HG03135 (cell line): Measurements from ENCODE around the gene HAGHL.
"Not testable (repeated sequence)": the region's sequence is repeated elsewhere in the genome, so short reads cannot be mapped to it uniquely, and the experiment has no call there.

Experiments used
- ATAC-seq: cut with Tn5 transposase; IDR thresholded peaks from one replicate; pipeline ENCODE4 v1.9.1; 2021; ENCODE audit warnings: mild to moderate bottlenecking, moderate library complexity; ENCODE audit not compliant: unreplicated experiment

The HAGHL gene

DNA sequence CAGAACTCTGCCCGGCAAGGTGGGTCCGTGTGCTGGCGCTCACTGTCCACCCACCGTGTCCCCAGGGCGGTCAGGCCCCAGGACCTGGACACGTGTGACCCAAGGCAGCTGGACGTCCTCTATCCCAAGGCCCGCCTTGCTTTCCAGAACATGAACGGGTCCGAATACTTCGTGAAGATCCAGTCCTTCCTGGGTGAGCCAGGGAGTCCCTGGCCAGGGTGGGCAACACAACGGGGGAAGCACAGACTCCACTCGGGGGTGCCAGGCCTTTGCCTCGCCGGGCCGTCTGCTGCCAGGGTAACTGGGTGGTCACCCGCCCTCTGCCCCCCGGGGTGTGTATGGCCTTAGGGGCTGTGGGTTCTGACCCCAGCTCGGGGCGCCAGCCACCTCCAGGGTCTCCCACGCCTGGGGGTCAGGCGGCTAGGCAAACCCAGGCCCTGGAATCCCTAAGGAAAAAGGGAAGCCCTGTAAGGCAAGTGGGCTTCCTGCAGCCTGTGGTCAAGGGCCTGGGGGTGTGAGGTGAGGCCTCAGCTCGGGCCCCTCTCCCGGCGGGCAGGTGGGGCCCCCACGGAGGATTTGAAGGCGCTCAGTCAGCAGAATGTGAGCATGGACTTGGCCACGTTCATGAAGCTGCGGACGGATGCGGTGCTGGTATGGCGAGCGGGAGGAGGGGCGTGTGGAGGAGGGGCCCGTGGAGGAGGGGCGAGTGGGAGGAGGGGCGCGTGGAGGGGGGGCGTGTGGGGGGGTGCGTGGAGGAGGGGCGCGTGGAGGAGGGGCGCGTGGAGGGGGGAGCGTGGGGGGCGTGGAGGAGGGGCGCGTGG is 40.1 kb downstream of the HAGHL start:
- ATAC-seq, result no peak

GRCh38 chr16:767743-768235 is 40.9 kb downstream of the HAGHL start:
- ATAC-seq, result no peak

DNA sequence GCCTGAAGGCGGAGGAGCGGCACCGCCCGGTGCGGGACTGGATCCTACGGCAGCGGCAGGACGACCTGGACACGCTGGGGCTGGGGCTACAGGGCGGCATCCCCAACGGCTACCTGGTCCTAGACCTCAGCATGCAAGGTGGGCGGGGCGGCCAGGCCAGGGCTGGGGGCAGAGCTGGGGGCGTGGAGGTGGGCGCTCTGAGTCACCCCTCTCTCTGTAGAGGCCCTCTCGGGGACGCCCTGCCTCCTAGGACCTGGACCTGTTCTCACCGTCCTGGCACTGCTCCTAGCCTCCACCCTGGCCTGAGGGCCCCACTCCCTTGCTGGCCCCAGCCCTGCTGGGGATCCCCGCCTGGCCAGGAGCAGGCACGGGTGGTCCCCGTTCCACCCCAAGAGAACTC is 41.5 kb downstream of the HAGHL start:
- ATAC-seq, result no peak

- no peak for ATAC-seq
Measured at GRCh38 chr16:769184-769784, 42.4 kb downstream of the HAGHL start.

GRCh38 chr16:769934-770333 is 43.0 kb downstream of the HAGHL start:
- ATAC-seq, result no peak

GRCh38 chr16:770411-770810 is 43.5 kb downstream of the HAGHL start:
- no peak for ATAC-seq

GRCh38 chr16:772959-773358 is 46.1 kb downstream of the HAGHL start:
- ATAC-seq, result no peak

DNA sequence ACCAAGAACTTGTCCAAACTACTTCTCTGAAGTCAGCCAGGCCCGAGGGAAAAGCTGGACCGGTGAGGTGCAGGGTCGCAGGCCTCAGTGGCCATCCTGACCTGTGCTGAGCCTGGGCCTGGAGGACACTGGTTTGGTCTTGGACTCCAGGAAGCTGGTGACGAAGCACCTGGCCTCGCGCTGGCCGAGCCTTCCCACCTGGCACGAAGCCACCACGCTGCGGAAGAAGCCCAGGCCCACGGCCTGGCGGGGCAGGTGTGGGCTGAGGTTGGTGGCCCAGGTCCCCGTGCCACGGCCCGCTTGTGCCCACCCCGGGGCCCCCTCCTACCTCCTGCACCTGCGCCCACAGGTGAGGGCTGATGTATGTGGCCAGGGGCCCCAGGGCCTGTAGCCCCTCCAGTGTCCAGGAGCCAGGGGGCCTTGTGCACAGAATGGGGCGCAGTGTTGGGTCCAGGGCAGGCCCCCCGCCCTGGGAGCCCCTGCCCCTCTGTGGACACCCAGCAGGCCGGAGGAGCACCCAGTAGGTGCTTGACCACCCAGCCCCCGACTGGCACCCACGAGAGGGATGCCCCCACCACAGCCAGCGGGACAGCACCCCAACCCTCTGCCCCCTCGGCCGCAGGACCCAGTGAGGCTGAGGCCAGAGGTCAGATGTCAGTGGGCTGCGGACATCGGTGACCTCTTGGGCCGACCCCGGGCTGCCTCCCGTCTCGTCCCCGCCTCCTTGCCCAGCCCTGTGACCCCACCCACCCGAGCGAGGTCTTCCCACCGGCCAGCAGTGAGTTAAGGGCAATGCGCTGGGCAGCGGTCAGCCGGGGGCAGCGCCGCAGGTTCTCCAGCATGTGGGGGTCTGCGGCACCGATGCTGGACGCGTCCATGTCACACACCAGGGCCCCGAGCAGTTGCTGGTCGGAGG is 47.4 kb downstream of the HAGHL start:
- no peak for ATAC-seq

GRCh38 chr16:775236-775796 is 48.4 kb downstream of the HAGHL start:
- ATAC-seq, result no peak

GRCh38 chr16:776298-776697 is 49.4 kb downstream of the HAGHL start:
- not testable (repeated sequence) for ATAC-seq

- ATAC-seq, result no peak
Measured at GRCh38 chr16:776824-777223, 49.9 kb downstream of the HAGHL start.

DNA sequence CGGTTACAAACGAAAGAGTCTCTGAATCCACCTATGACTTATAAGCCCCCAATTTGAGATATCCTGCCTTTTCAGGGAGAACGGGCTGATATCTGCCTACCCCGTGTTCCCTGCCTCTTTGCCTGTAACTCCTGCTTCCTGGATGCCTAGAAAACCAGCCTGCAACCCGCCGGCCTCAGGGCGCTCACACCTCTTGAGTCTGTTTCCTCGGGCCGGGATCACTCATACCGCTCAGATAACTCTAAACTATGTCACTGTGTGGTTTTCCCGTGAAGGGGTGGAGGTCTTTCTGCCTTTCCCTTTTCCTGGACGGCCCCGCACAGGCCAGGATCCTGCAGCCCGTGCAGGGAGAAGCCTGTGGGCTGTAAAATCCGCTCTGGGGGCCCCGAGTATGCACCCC is 50.9 kb downstream of the HAGHL start:
- no peak for ATAC-seq

GRCh38 chr16:778447-778846 is 51.5 kb downstream of the HAGHL start:
- no peak for ATAC-seq

- no peak for ATAC-seq
Measured at GRCh38 chr16:778909-779527, 52.1 kb downstream of the HAGHL start.
